BLaER1 treated with 17β-estradiol and CSF1 and Interleukin-3, amounts not matched to agents 10 nM and 100 nM (cell line): ENCODE data around the gene BNIPL.

ENCODE experiments used
- H3K27ac ChIP-seq, 11 experiments: shearing (Covaris generic); formaldehyde crosslinking; 2 replicates each; pipeline ENCODE4 v1.8.1; 2022
- H3K27me3 ChIP-seq, 11 experiments: shearing (Covaris generic); formaldehyde crosslinking; 2 replicates each; pipeline ENCODE4 v1.8.1; 2022
- H3K36me3 ChIP-seq, 11 experiments: shearing (Covaris generic); formaldehyde crosslinking; 2 replicates each; pipeline ENCODE4 v1.8.1; 2022
- H3K4me1 ChIP-seq, 10 experiments: shearing (Covaris generic); formaldehyde crosslinking; 2 replicates each; pipeline ENCODE4 v1.8.1; 2022
- H3K4me2 ChIP-seq, 11 experiments: shearing (Covaris generic); formaldehyde crosslinking; 2 replicates each; pipeline ENCODE4 v1.8.1; 2022
- H3K4me3 ChIP-seq, 10 experiments: shearing (Covaris generic); formaldehyde crosslinking; 2 replicates each; pipeline ENCODE4 v1.8.1; 2022
- H3K9ac ChIP-seq, 11 experiments: shearing (Covaris generic); formaldehyde crosslinking; 2 replicates each; pipeline ENCODE4 v1.8.1; 2022
- H3K9me3 ChIP-seq, 11 experiments: shearing (Covaris generic); formaldehyde crosslinking; replicated peaks in 1 of 11; 2 replicates each; pipeline ENCODE4 v1.8.1; 2022
- H4K20me1 ChIP-seq, 11 experiments: shearing (Covaris generic); formaldehyde crosslinking; 2 replicates each; pipeline ENCODE4 v1.8.1; 2022
- Cebpa-rat ChIP-seq, 11 experiments: shearing (Covaris generic); IDR thresholded peaks; 2 replicates each; pipeline ENCODE4 v1.8.1; 2022

The BNIPL gene

GRCh38 chr1:151047591-151047924, 11.2 kb downstream of the BNIPL start, which contains the start of gene C1orf56:
Gene C1orf56 (plus strand): TSS chr1:151047751. CDS start chr1:151047848, 97 bp downstream.
- H3K36me3 ChIP-seq, result peaks cover 16 to 41% (median 30%) of the 10 kb centered on the region in 11 experiments
- peaks cover 0 to 9% (median 0%) of the 10 kb centered on the region in 11 experiments; a peak in 2 of 22 replicates for H3K9me3 ChIP-seq
- H3K4me1 ChIP-seq, result peaks cover 11 to 28% (median 13%) of the 10 kb centered on the region in 10 experiments; a peak in 19 of 20 replicates
- peak within 1 kb of the TSS; percentile 5 to 67 (median 39); a peak in 15 of 22 replicates for H3K9ac ChIP-seq
- peak within 1 kb of the TSS; percentile 47 to 68 (median 57) for H3K4me3 ChIP-seq
- H3K4me2 ChIP-seq, result peak within 1 kb of the TSS; percentile 73 to 99 (median 82)
- no peak for TF ChIP-seq Cebpa-rat (IDR thresholded peaks at IDR 0.05)
- peaks cover 29 to 61% (median 53%) of the 10 kb centered on the region in 11 experiments for H4K20me1 ChIP-seq
- H3K27ac ChIP-seq, result no peak within 1 kb of the TSS
- peaks cover 38 to 72% (median 60%) of the 10 kb centered on the region in 11 experiments for H3K27me3 ChIP-seq

GRCh38 chr1:151047925-151048644, 11.7 kb downstream of the BNIPL start:
- peaks cover 22 to 46% (median 35%) of the 10 kb centered on the region in 11 experiments for H3K36me3 ChIP-seq
- H3K4me1 ChIP-seq, result peaks cover 11 to 28% (median 13%) of the 10 kb centered on the region in 10 experiments; a peak in 19 of 20 replicates
- peak overlapping the region; percentile 47 to 68 (median 57) for H3K4me3 ChIP-seq
- peak overlapping the region; percentile 5 to 67 (median 39); a peak in 15 of 22 replicates for H3K9ac ChIP-seq
- TF ChIP-seq Cebpa-rat (IDR thresholded peaks at IDR 0.05), result no peak
- peak overlapping the region; percentile 73 to 99 (median 82) for H3K4me2 ChIP-seq
- H3K9me3 ChIP-seq, result peaks cover 0 to 9% (median 0%) of the 10 kb centered on the region in 11 experiments; a peak in 2 of 22 replicates
- H4K20me1 ChIP-seq, result peaks cover 34 to 66% (median 58%) of the 10 kb centered on the region in 11 experiments
- H3K27ac ChIP-seq, result no peak overlapping the region
- H3K27me3 ChIP-seq, result peaks cover 38 to 77% (median 60%) of the 10 kb centered on the region in 11 experiments

GRCh38 chr1:151048645-151049032, 12.3 kb downstream of the BNIPL start:
- Histone ChIP-seq H3K27ac (no peak overlapping the region), H4K20me1 (peaks cover 34 to 72% (median 63%) of the 10 kb centered on the region in 11 experiments), H3K9ac (peak overlapping the region in 4 of 11 experiments; percentile 30 to 67 (median 46); a peak in 4 of 22 replicates), H3K27me3 (peaks cover 38 to 78% (median 60%) of the 10 kb centered on the region in 11 experiments), H3K36me3 (peaks cover 27 to 49% (median 40%) of the 10 kb centered on the region in 11 experiments), H3K4me3 (peak overlapping the region; percentile 47 to 68 (median 57)), H3K4me2 (peak overlapping the region; percentile 73 to 99 (median 82)), H3K4me1 (peaks cover 11 to 28% (median 13%) of the 10 kb centered on the region in 10 experiments; a peak in 19 of 20 replicates), H3K9me3 (peaks cover 0 to 9% (median 0%) of the 10 kb centered on the region in 11 experiments; a peak in 2 of 22 replicates)
- no peak for TF ChIP-seq Cebpa-rat (IDR thresholded peaks at IDR 0.05)

GRCh38 chr1:151049458-151049857, 13.1 kb downstream of the BNIPL start:
- Histone ChIP-seq H3K27ac (no peak overlapping the region), H3K4me3 (no peak overlapping the region), H3K36me3 (peaks cover 35 to 52% (median 49%) of the 10 kb centered on the region in 11 experiments), H3K9ac (no peak overlapping the region), H3K27me3 (peaks cover 38 to 82% (median 60%) of the 10 kb centered on the region in 11 experiments), H4K20me1 (peaks cover 42 to 80% (median 72%) of the 10 kb centered on the region in 11 experiments), H3K4me2 (peak overlapping the region in 2 of 11 experiments; percentile 7 to 8; a peak in 2 of 22 replicates), H3K9me3 (peaks cover 0 to 9% (median 0%) of the 10 kb centered on the region in 11 experiments; a peak in 2 of 22 replicates), H3K4me1 (peaks cover 11 to 36% (median 13%) of the 10 kb centered on the region in 10 experiments; a peak in 19 of 20 replicates)
- no peak for TF ChIP-seq Cebpa-rat (IDR thresholded peaks at IDR 0.05)

- Histone ChIP-seq H4K20me1 (peaks cover 49 to 87% (median 79%) of the 10 kb centered on the region in 11 experiments), H3K27ac (no peak overlapping the region), H3K9me3 (peaks cover 0 to 9% (median 0%) of the 10 kb centered on the region in 11 experiments; a peak in 2 of 22 replicates), H3K4me2 (peak overlapping the region in 2 of 11 experiments; percentile 7 to 8; a peak in 1 of 22 replicates), H3K4me1 (peaks cover 13 to 43% (median 18%) of the 10 kb centered on the region in 10 experiments), H3K36me3 (peaks cover 43 to 59% (median 56%) of the 10 kb centered on the region in 11 experiments), H3K4me3 (no peak overlapping the region), H3K27me3 (peaks cover 38 to 85% (median 60%) of the 10 kb centered on the region in 11 experiments), H3K9ac (no peak overlapping the region)
- TF ChIP-seq Cebpa-rat (IDR thresholded peaks at IDR 0.05), result no peak
Measured at GRCh38 chr1:151050051-151050688, 13.8 kb downstream of the BNIPL start.

GRCh38 chr1:151051356-151052009, 15.1 kb downstream of the BNIPL start:
- H3K36me3 ChIP-seq, result peaks cover 55 to 72% (median 69%) of the 10 kb centered on the region in 11 experiments
- no peak overlapping the region for H3K4me3 ChIP-seq
- no peak for TF ChIP-seq Cebpa-rat (IDR thresholded peaks at IDR 0.05)
- H3K4me1 ChIP-seq, result peaks cover 26 to 56% (median 32%) of the 10 kb centered on the region in 10 experiments
- H3K27me3 ChIP-seq, result peaks cover 36 to 83% (median 49%) of the 10 kb centered on the region in 11 experiments
- H3K9ac ChIP-seq, result no peak overlapping the region
- peaks cover 0 to 9% (median 0%) of the 10 kb centered on the region in 11 experiments; a peak in 2 of 22 replicates for H3K9me3 ChIP-seq
- H3K4me2 ChIP-seq, result no peak overlapping the region
- H3K27ac ChIP-seq, result no peak overlapping the region
- peaks cover 62 to 100% (median 92%) of the 10 kb centered on the region in 11 experiments for H4K20me1 ChIP-seq

- H3K4me1 ChIP-seq, result peaks cover 34 to 56% (median 36%) of the 10 kb centered on the region in 10 experiments
- no peaks in the 10 kb centered on the region for H3K9me3 ChIP-seq
- peak overlapping the region; percentile 92 to 100 (median 99) for H3K4me2 ChIP-seq
- H3K9ac ChIP-seq, result peak overlapping the region in 5 of 11 experiments; percentile 89 to 98 (median 94); a peak in 4 of 22 replicates
- peak overlapping the region in 7 of 11 experiments; percentile 16 to 98 (median 93); a peak in 6 of 22 replicates for H3K27ac ChIP-seq
- peak in 1 of 11 experiments; percentile 34; a peak in 1 of 22 replicates for TF ChIP-seq Cebpa-rat (IDR thresholded peaks at IDR 0.05)
- peaks cover 59 to 84% (median 79%) of the 10 kb centered on the region in 11 experiments for H3K36me3 ChIP-seq
- H4K20me1 ChIP-seq, result peaks cover 69 to 91% (median 86%) of the 10 kb centered on the region in 11 experiments
- H3K4me3 ChIP-seq, result peak overlapping the region in 4 of 10 experiments; percentile 84 to 98 (median 95); a peak in 6 of 20 replicates
- peaks cover 4 to 47% (median 13%) of the 10 kb centered on the region in 11 experiments; a peak in 21 of 22 replicates for H3K27me3 ChIP-seq
Measured at GRCh38 chr1:151054971-151055547, 18.7 kb downstream of the BNIPL start.
